Activated CD4-positive, alpha-beta T cell treated with anti-CD3 and anti-CD28 coated beads, Interleukin-2, amount 50 U/mL, for 1 hour (primary cell): ENCODE results near the gene RALGPS1.
"Not testable (repeated sequence)": the region's sequence is repeated elsewhere in the genome, so short reads cannot be mapped to it uniquely, and the experiment has no call there.

ENCODE experiments used
- DNase-seq: peaks from one replicate; pipeline ENCODE4 v3.0.0-alpha.2; 2020

RALGPS1 gene

GRCh38 chr9:126989847-126990842 lies 75.6 kb downstream of the RALGPS1 start:
- DNase-seq = no peak

- DNase-seq = no peak
Measured at GRCh38 chr9:126991183-126991582, 76.6 kb downstream of the RALGPS1 start.

DNA sequence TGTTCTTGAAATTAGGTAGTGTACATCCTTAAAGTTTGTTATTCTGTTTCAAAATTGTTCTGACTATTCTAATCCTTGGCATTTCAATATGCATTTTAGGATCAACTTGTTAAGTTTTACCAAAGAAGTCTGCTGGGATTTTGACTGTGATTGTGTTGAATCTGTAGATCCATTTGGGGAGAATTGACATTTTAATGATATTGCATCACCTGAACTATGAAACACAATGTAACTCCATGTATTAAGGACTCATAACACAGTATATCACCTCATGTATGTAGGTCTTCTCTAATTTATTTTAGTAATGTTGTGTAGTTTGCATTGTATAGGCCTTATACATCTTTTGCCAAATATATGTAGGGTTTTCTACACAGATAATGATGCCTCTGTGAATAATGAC lies 77.8 kb downstream of the RALGPS1 start:
- no peak for DNase-seq

- DNase-seq = no peak
Measured at GRCh38 chr9:126999315-127000068, 84.9 kb downstream of the RALGPS1 start.

DNA sequence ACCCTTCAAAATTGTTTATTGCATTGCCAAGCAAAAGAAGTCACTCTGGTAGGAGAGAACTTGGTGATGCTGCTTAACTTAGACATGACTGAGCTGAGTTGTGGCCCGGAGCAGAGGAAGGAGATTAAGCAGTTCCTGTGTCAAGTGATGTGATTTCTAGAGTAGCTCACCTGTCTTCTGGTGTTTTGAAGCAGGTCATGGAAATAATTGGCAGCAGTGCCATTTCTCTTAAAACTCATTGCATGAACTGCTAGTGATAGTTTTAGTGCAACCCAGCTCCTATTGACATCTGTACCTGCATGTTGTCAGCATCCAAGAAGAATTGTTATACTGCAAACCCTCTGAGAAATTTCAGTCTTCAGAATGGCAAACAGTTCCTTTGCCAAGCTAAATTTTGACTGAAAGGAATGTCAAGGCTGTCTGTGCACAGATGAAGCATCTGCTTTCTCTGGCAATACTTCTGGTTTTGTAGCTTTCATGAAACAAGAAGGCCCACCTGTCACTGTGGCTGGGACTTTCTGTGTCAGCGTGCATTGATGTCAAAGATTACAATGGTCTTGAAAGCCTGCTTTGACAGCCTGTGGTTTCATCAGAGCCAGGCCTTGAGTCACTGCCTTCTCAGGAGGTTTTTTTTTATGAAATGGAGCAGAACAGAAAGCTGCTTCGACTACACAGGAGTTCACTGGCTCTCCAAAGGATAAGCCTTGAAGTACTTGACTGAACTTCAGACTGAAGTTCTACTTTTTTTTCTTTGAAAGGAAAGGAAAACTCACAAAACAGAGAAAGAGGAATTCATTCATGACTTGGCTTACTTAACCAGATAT lies 90.6 kb downstream of the RALGPS1 start:
- peak; percentile 58 for DNase-seq

- no peak for DNase-seq
Measured at GRCh38 chr9:127005770-127006314, 91.3 kb downstream of the RALGPS1 start.

- DNase-seq = no peak
Measured at GRCh38 chr9:127007638-127008037, 93.1 kb downstream of the RALGPS1 start.

- no peak for DNase-seq
Measured at GRCh38 chr9:127008076-127008475, 93.5 kb downstream of the RALGPS1 start.

- no peak for DNase-seq
Measured at GRCh38 chr9:127011772-127012171, 97.2 kb downstream of the RALGPS1 start.

DNA sequence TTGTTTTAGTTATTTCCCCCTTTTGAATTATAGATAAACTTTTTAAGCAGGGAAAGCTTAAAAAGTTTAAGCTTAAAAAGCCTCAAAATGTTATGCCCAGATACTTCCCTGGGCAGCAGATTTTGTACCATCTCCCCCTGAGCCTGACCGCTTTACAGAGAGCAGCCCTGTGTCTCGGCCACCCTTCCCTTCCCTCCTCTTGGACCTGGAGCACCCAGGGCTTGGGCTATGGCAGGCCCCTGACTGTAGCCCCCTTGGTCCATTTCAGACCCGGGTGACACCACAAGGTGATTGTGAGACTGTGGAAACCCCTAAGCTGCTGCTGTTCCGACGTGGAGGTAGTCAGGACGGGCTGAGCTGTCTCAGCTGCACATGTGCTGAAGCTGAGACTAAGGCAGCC lies 97.7 kb downstream of the RALGPS1 start:
- no peak for DNase-seq

DNA sequence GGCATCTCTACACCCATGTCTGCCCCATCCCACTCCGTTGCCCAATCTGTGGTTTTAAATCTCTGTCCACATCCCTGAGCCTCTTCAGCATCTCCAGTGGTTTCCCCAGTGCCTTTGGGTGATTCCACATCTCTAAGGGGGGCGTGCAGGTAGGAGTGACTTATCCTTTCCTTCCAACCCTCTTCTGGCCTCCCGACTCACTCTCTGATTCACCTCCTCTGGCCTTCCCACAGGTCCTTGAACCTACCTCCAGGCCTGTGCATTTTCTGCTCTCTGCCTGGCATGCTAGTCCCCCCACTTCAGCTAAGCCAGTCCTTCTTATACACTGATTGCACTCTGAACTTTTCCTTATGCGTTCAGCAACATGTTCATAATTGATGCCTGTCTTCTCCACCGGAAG lies 99.0 kb downstream of the RALGPS1 start:
- no peak for DNase-seq

GRCh38 chr9:127014216-127014909 lies 99.8 kb downstream of the RALGPS1 start:
- DNase-seq = no peak

- no peak for DNase-seq
Measured at GRCh38 chr9:127014910-127015540, 100.4 kb downstream of the RALGPS1 start.

- DNase-seq = no peak
Measured at GRCh38 chr9:127015921-127016512, 101.4 kb downstream of the RALGPS1 start.

- DNase-seq = not testable (repeated sequence)
Measured at GRCh38 chr9:127017979-127018378, 103.4 kb downstream of the RALGPS1 start.

- DNase-seq = no peak
Measured at GRCh38 chr9:127018935-127019334, 104.4 kb downstream of the RALGPS1 start.

GRCh38 chr9:127020036-127020801 lies 105.6 kb downstream of the RALGPS1 start:
- no peak for DNase-seq

GRCh38 chr9:127020802-127021078 lies 106.2 kb downstream of the RALGPS1 start:
- DNase-seq = no peak

DNA sequence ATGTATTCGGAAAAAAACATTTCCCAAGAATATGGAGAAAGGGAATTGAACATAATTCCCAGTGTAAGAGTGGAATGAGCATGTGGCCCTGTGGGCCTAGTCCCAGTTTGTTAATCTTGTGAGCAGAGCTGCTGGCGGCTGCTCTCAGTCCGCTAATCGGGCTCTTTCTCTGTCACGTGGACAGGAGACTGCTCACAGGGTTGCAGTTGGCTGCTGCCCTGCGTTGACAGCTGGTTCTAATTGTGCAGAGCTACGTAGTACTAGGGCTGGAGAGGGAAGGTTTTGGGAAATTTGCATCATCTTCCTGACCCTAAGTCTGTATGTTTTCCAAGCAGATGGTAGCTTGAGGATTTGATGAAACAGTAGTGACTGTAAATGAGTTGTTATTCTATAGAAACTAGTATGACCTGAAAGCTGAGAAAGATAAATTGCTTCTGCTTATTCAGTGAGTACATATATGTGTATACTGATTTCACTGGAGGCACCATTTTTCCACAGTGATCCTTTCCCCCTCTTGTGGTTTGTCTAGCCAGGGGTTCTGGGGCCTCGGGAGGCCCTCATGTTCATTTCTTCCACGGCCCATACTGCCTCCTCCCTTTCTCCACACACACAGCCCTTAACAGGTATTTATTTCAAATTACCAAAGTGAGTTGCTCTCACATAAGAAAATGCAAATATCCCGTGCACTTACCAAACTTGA lies 107.2 kb downstream of the RALGPS1 start:
- DNase-seq = no peak
